CD8-positive, alpha-beta memory T cell (primary cell): ENCODE measurements around the gene RIF1. TPM values are rescaled to one million over a fixed set of nuclear protein-coding genes. Genes with fewer than 3 reads are reported as not detected.
"Not testable (repeated sequence)": the region's sequence is repeated elsewhere in the genome, so short reads cannot be mapped to it uniquely, and the experiment has no call there.

Experiments
- CTCF ChIA-PET: fragments of 350-600 bp; sonication (Branson Sonifier 250); formaldehyde crosslinking; loops from one replicate; lab custom pipeline; 2021; ENCODE audit warnings: antibody characterized with exemption; lab: Charles Lee
- POLR2A ChIA-PET: fragments of 350-600 bp; sonication (Branson Sonifier 250); formaldehyde crosslinking; loops from one replicate; lab custom pipeline; 2021; ENCODE audit warnings: antibody characterized with exemption; lab: Charles Lee
- DNase-seq, 5 donors: peaks; one replicate each; pipeline versions ENCODE4 v3.0.0 to v3.0.0-alpha.2; 2020 to 2022; ENCODE audit warnings: mixed read lengths in 1 of 5
- H3K27ac ChIP-seq: one replicate; pipeline ENCODE4 v1.7.0; 2013; ENCODE audit warnings: low read depth, mild to moderate bottlenecking, low read length, moderate library complexity
- H3K27me3 ChIP-seq: 2 replicates; pipeline ENCODE4 v1.7.0; 2013; ENCODE audit warnings: low read length, mild to moderate bottlenecking; ENCODE audit not compliant: insufficient read depth, poor library complexity, severe bottlenecking
- H3K36me3 ChIP-seq: 2 replicates; pipeline ENCODE4 v1.7.0; 2013; ENCODE audit warnings: mild to moderate bottlenecking, low read length, moderate library complexity; ENCODE audit not compliant: insufficient read depth
- H3K4me1 ChIP-seq: 2 replicates; pipeline ENCODE4 v1.7.0; 2013; ENCODE audit warnings: mild to moderate bottlenecking, low read length, moderate library complexity; ENCODE audit not compliant: insufficient read depth
- H3K4me3 ChIP-seq: 2 replicates; pipeline ENCODE4 v1.7.0; 2013; ENCODE audit warnings: mild to moderate bottlenecking, low read length
- H3K9me3 ChIP-seq: 2 replicates; pipeline ENCODE4 v1.7.0; 2013; ENCODE audit warnings: mild to moderate bottlenecking, low read length
- H3K27ac Mint-ChIP-seq, 8 donors: one replicate each; pipeline ENCODE4 v1.8.0; 2020 to 2021; ENCODE audit warnings: mixed read lengths in 8 of 8, mild to moderate bottlenecking in 6 of 8, inconsistent platforms in 3 of 8, moderate library complexity in 3 of 8
- H3K27me3 Mint-ChIP-seq, 2 donors: one replicate each; pipeline ENCODE4 v1.8.0; 2020 to 2021; ENCODE audit warnings: mixed read lengths in 2 of 2, mild to moderate bottlenecking in 1 of 2, moderate library complexity in 1 of 2
- H3K36me3 Mint-ChIP-seq, 3 donors: one replicate each; pipeline ENCODE4 v1.8.0; 2020 to 2021; ENCODE audit warnings: mixed read lengths in 3 of 3, inconsistent platforms in 1 of 3, mild to moderate bottlenecking in 1 of 3
- H3K4me1 Mint-ChIP-seq, 3 donors: one replicate each; pipeline ENCODE4 v1.8.0; 2020 to 2021; ENCODE audit warnings: mixed read lengths in 3 of 3, inconsistent platforms in 1 of 3, mild to moderate bottlenecking in 1 of 3
- H3K4me3 Mint-ChIP-seq, 7 donors: one replicate each; pipeline ENCODE4 v1.8.0; 2020 to 2021; ENCODE audit warnings: mixed read lengths in 7 of 7, mild to moderate bottlenecking in 6 of 7, moderate library complexity in 4 of 7, inconsistent platforms in 2 of 7
- H3K9me3 Mint-ChIP-seq, 5 donors: one replicate each; pipeline ENCODE4 v1.8.0; 2020 to 2022; ENCODE audit warnings: mixed read lengths in 5 of 5, mild to moderate bottlenecking in 3 of 5, moderate library complexity in 2 of 5, inconsistent platforms in 1 of 5
- polyA plus RNA-seq: library from polyadenylated mRNA; unstranded; fragments of 300-500 nt; fragmentation: Illumina TruSeq; gene quantifications from one replicate; pipeline ENCODE4 v1.2.3, GENCODE V29; 2021
- total RNA-seq, 2 experiments: library from RNA; stranded (reverse); gene quantifications; one replicate each; pipeline ENCODE4 v1.2.3, GENCODE V29; 2021

RIF1 gene
- total and polyA plus RNA-seq, 3 experiments from 2014 or later = 39.5 to 73.1 (median 72.4) TPM

DNA sequence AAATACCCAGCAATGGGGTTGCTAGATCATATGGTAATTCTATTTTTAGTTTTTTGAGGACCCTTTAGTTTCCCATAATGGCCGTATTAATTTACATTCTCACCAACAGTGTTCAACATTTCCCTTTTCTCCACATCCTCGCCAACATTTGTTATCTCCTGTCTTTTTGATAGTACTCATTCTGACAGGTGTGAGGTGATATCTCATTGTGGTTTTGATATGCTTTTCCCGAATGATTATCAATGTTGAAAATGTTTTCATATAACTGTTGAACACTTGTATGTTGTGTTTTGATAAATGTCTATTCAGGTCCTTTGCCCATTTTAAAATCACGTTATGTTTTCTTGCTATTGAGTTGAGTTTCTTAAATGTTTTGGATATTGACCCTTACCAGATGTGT lies 5.8 kb upstream of the RIF1 start:
- no peaks in the 10 kb centered on the region for H3K36me3 Mint-ChIP-seq
- H3K4me3 ChIP-seq = no peak overlapping the region
- H3K4me1 ChIP-seq = no peaks in the 10 kb centered on the region
- ChIA-PET POLR2A (interaction anchor here (0.6 kb wide), 1 partner anchor 24 kb away, joined by 5 read pairs; no protein-coding TSS in a partner anchor), CTCF (no interaction called here)
- no peaks in the 10 kb centered on the region for H3K36me3 ChIP-seq
- H3K4me3 Mint-ChIP-seq = no peak overlapping the region
- no peaks in the 10 kb centered on the region for H3K9me3 ChIP-seq
- no peaks in the 10 kb centered on the region for H3K27me3 ChIP-seq
- DNase-seq = no peak
- no peaks in the 10 kb centered on the region for H3K9me3 Mint-ChIP-seq
- no peak overlapping the region for H3K27ac ChIP-seq
- H3K4me1 Mint-ChIP-seq = peaks cover 0 to 3% (median 0%) of the 10 kb centered on the region in 3 donors
- H3K27me3 Mint-ChIP-seq = no peaks in the 10 kb centered on the region
- H3K27ac Mint-ChIP-seq = no peak overlapping the region

DNA sequence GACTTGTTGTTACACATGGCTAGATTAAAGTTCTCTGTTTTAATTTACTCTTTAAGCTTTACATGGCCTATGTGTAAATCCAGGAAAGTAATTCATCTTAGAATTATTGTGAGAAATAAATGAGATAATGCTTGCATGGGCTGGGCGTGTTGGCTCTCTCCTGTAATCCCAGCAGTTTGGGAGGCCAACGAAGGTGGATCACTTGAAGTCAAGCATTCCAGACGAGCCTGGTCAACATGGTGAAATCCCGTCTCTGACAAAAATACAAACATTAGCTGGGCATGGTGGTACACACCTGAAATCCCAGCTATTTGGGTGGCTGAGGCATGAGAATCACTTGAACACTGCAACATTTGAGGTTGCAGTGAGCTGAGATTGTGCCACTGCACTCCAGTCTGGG lies 4.3 kb upstream of the RIF1 start:
- no peak overlapping the region for H3K4me3 ChIP-seq
- CTCF ChIA-PET = no interaction called here
- H3K27me3 Mint-ChIP-seq = no peaks in the 10 kb centered on the region
- H3K9me3 Mint-ChIP-seq = no peaks in the 10 kb centered on the region
- H3K27ac ChIP-seq = no peak overlapping the region
- no peak for DNase-seq
- no peaks in the 10 kb centered on the region for H3K27me3 ChIP-seq
- POLR2A ChIA-PET = no interaction called here
- H3K36me3 Mint-ChIP-seq = peaks cover 0 to 9% (median 0%) of the 10 kb centered on the region in 3 donors
- H3K4me3 Mint-ChIP-seq = no peak overlapping the region
- H3K4me1 ChIP-seq = no peaks in the 10 kb centered on the region
- peaks cover 5 to 10% (median 7%) of the 10 kb centered on the region in 3 donors for H3K4me1 Mint-ChIP-seq
- no peaks in the 10 kb centered on the region for H3K9me3 ChIP-seq
- no peaks in the 10 kb centered on the region for H3K36me3 ChIP-seq
- no peak overlapping the region for H3K27ac Mint-ChIP-seq

DNA sequence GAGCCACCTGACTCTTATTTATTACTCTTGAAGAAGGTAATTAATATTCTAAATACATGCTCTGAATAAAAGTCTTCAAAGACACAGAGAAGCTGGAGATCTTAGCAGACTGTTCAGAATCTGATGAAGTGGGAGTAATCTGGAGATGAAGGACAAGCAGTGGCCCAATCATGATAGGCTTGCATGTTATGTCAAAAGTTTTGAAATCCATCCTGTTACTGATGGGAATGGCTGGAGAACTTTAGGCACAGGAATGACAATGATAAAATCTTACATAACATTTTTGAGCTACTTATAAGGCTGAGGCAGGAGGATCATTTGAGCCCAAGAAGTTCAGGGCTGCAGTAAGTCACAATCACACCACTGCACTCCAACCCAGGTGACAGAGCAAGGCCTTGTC lies 2.4 kb upstream of the RIF1 start:
- H3K36me3 ChIP-seq = no peaks in the 10 kb centered on the region
- H3K36me3 Mint-ChIP-seq = peaks cover 0 to 17% (median 0%) of the 10 kb centered on the region in 3 donors
- POLR2A ChIA-PET = no interaction called here

DNA sequence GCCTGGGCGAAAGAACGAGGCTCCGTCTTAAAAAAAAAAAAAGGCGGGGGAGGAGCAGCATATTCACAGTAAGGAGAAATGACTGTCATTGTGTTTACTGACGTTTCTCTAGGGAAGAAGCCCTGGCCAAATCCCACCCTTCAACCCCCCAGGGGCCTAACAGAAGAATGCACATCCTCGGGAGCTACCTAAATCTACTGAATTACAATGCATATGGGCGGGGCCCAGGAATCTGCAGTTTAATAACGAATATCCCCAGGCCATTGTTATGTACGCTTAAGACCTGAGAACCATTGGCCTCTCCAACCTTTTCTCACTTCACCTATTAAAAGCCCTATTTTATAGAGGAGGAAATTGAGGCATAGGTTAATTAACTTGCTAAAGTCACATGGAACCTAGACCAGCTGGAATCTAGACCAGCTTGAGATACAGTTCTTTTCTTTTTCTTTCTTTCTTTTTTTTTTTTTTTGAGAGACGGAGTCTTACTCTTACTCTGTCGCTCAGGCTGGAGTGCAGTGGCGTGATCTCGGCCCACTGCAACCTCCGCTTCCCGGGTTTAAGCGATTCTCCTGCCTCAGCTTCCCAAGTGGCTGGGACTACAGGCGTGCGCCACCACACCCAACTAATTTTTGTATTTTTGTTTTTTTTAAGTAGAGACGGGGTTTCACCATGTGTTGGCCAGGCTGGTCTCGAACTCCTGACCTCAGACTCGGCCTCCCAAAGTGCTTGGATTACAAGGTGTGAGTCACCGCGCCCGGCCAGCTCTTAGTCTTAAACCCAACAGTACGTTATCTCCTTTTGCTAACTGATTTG lies 708 bp upstream of the RIF1 start:
- no peaks in the 10 kb centered on the region for H3K27me3 ChIP-seq
- Mint-ChIP-seq H3K4me3 (peak overlapping the region; percentile 88 to 98 (median 95)), H3K9me3 (no peaks in the 10 kb centered on the region), H3K27me3 (no peaks in the 10 kb centered on the region), H3K27ac (peak overlapping the region; percentile 85 to 95 (median 92)), H3K36me3 (peaks cover 0 to 32% (median 2%) of the 10 kb centered on the region in 3 donors), H3K4me1 (peaks cover 25 to 40% (median 39%) of the 10 kb centered on the region in 3 donors)
- no peaks in the 10 kb centered on the region for H3K36me3 ChIP-seq
- H3K4me1 ChIP-seq = peaks cover 14% of the 10 kb centered on the region
- ChIA-PET POLR2A (interaction anchor here (0.6 to 0.7 kb wide), 2 partner anchors 146 to 949 kb away, joined by 3 to 5 read pairs; no protein-coding TSS in a partner anchor), CTCF (interaction anchor here (1.2 to 2.5 kb wide), 3 partner anchors 10 to 120 kb away, joined by 5 to 9 read pairs (median 6); partner anchors contain the start of gene NMI)
- DNase-seq = no peak
- peak overlapping the region; percentile 85 for H3K27ac ChIP-seq
- no peaks in the 10 kb centered on the region for H3K9me3 ChIP-seq
- peak overlapping the region; percentile 76 for H3K4me3 ChIP-seq

More for the DNA sequence above, 2.4 kb upstream of the RIF1 start:
- Histone ChIP-seq H3K4me1 (peaks cover 14% of the 10 kb centered on the region), H3K9me3 (no peaks in the 10 kb centered on the region), H3K27me3 (no peaks in the 10 kb centered on the region), H3K4me3 (no peak overlapping the region), H3K27ac (no peak overlapping the region)
- Mint-ChIP-seq H3K27ac (no peak overlapping the region), H3K4me1 (peaks cover 19 to 27% (median 26%) of the 10 kb centered on the region in 3 donors), H3K9me3 (no peaks in the 10 kb centered on the region), H3K27me3 (no peaks in the 10 kb centered on the region), H3K4me3 (peak overlapping the region in 1 of 7 donors; percentile 52)
- DNase-seq = no peak
- CTCF ChIA-PET = no interaction called here

DNA sequence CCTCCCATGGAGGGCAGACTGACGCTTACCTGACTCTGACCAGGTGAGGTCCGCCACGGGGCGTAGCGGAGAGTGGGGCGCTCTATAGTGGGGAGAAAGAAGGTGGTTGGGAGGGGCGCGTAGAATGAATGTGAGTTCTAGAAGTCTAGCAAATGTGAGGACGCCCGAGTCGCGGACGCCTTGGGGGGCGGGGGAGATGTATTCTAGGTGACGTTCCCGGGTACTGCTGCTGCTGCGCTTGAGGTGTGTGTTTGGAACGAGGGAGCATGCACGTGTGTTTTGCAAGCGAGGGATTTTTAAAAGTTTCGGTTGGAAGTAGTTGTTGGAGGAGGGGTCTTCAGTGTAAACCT lies 758 bp downstream of the RIF1 start:
- peak overlapping the region; percentile 88 to 98 (median 95) for H3K4me3 Mint-ChIP-seq
- Histone ChIP-seq H3K27ac (peak overlapping the region; percentile 85), H3K9me3 (no peaks in the 10 kb centered on the region), H3K4me3 (peak overlapping the region; percentile 76), H3K27me3 (no peaks in the 10 kb centered on the region), H3K4me1 (peaks cover 14% of the 10 kb centered on the region), H3K36me3 (no peaks in the 10 kb centered on the region)
- peak overlapping the region; percentile 85 to 93 (median 91) for H3K27ac Mint-ChIP-seq
- POLR2A ChIA-PET = interaction anchor here (0.6 to 0.8 kb wide), 2 partner anchors 761 to 1823 kb away, joined by 4 to 6 read pairs; no protein-coding TSS in a partner anchor
- peaks cover 0 to 41% (median 4%) of the 10 kb centered on the region in 3 donors for H3K36me3 Mint-ChIP-seq
- no peaks in the 10 kb centered on the region for H3K27me3 Mint-ChIP-seq
- CTCF ChIA-PET = interaction anchor here (0.6 to 2.5 kb wide), 4 partner anchors 8 to 122 kb away, joined by 3 to 9 read pairs (median 4); partner anchors contain the start of gene NMI
- DNase-seq = peak; percentile 15 to 61 (median 26)
- peaks cover 27 to 44% (median 39%) of the 10 kb centered on the region in 3 donors for H3K4me1 Mint-ChIP-seq
- H3K9me3 Mint-ChIP-seq = no peaks in the 10 kb centered on the region

DNA sequence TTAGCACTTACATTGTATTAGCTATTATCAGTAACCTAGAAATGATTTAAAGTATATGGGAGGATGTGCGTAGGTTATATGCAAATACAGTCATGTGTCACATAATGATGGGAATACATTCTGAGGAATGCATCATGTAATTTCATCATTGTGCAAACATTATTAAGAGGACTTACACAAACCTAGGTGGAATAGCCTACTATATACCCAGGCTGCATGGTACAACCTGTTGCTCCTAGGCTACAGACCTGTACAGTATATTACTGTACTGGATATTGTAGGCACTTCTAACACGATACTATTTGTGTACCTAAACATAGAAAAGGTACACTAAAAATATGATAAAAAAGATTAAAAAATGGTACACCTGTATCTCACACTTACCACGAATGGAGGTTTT lies 7.9 kb downstream of the RIF1 start:
- POLR2A ChIA-PET = no interaction called here
- Histone ChIP-seq H3K36me3 (peaks cover 29% of the 10 kb centered on the region), H3K4me1 (peaks cover 6% of the 10 kb centered on the region), H3K27me3 (no peaks in the 10 kb centered on the region), H3K27ac (no peak overlapping the region), H3K4me3 (no peak overlapping the region), H3K9me3 (no peaks in the 10 kb centered on the region)
- Mint-ChIP-seq H3K9me3 (no peaks in the 10 kb centered on the region), H3K4me3 (no peak overlapping the region), H3K27me3 (no peaks in the 10 kb centered on the region), H3K36me3 (peaks cover 0 to 77% (median 13%) of the 10 kb centered on the region in 3 donors), H3K27ac (no peak overlapping the region), H3K4me1 (peaks cover 18 to 46% (median 34%) of the 10 kb centered on the region in 3 donors)
- no peak for DNase-seq
- CTCF ChIA-PET = no interaction called here

DNA sequence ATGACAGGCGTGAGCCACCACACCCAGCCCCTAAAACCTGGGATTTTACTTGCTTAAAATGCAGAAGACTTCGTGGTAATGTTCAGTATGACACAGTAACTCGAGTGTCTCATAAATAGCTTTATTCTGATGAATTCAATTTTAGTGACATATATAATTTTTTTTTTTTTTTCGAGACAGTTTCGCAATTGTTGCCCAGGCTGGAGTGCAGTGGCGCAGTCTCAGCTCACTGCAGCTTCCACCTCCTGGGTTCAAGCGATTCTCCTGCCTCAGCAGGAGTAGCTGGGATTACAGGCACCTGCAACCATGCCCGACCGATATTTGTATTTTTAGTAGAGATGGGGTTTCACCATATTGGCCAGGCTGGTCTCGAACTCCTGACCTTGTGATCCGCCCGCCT lies 12.0 kb downstream of the RIF1 start:
- H3K27ac ChIP-seq, H3K9me3 ChIP-seq, H3K27me3 ChIP-seq, DNase-seq, H3K9me3 Mint-ChIP-seq, H3K4me3 Mint-ChIP-seq, H3K4me3 ChIP-seq, H3K27me3 Mint-ChIP-seq, POLR2A ChIA-PET: not testable (repeated sequence)
- Mint-ChIP-seq H3K4me1 (peaks cover 34 to 56% (median 52%) of the 10 kb centered on the region in 3 donors), H3K36me3 (peaks cover 0 to 80% (median 13%) of the 10 kb centered on the region in 3 donors), H3K27ac (peak overlapping the region in 6 of 8 donors; percentile 3 to 76 (median 14))
- Histone ChIP-seq H3K4me1 (peaks cover 25% of the 10 kb centered on the region), H3K36me3 (peaks cover 28% of the 10 kb centered on the region)
- CTCF ChIA-PET = interaction anchor here (3.0 kb wide), 1 partner anchor 16 kb away, joined by 9 read pairs; no protein-coding TSS in a partner anchor
